Thyroid gland (tissue), 4 donors: ENCODE data around the gene EEA1. TPM values are rescaled to one million over a fixed set of nuclear protein-coding genes. Genes with fewer than 3 reads are reported as not detected.

ENCODE experiments used
- DNase-seq, 2 donors: peaks; one replicate each; pipeline ENCODE4 v3.0.0-alpha.2; 2019
- H3K27ac ChIP-seq, 3 donors: fragments of 200-600 bp; sonication (generic); 1 replicate in 2 of 3; 2 replicates in 1 of 3; pipeline ENCODE4 v1.5.1; 2016 to 2019; ENCODE audit warnings: mild to moderate bottlenecking in 1 of 3, moderate library complexity in 1 of 3
- H3K27me3 ChIP-seq: fragments of 200-600 bp; sonication (generic); one replicate; pipeline ENCODE4 v1.5.1; 2019
- H3K36me3 ChIP-seq, 2 donors: fragments of 200-600 bp; sonication (generic); one replicate each; pipeline ENCODE4 v1.5.1; 2016 to 2019
- H3K4me1 ChIP-seq, 2 donors: fragments of 200-600 bp; sonication (generic); one replicate each; pipeline ENCODE4 v1.5.1; 2017 to 2019
- H3K4me3 ChIP-seq, 3 donors: fragments of 200-600 bp; sonication (generic); replicated peaks in 1 of 3; 1 replicate in 2 of 3; 2 replicates in 1 of 3; pipeline ENCODE4 v1.5.1; 2016; ENCODE audit warnings: mild to moderate bottlenecking in 1 of 3
- H3K9me3 ChIP-seq: fragments of 200-600 bp; sonication (generic); one replicate; pipeline ENCODE4 v1.5.1; 2017
- POLR2A ChIP-seq, 2 donors: fragments of 450-650 bp; IDR thresholded peaks; one replicate each; pipeline ENCODE4 v1.6.1; 2017; ENCODE audit warnings: antibody characterized with exemption in 2 of 2, mild to moderate bottlenecking in 2 of 2, moderate library complexity in 1 of 2
- WGBS, 2 donors: methylation state at CpG; one replicate each; pipeline ENCODE4 v1.1.5; 2017; 5-methylcytosine and 5-hydroxymethylcytosine counted together
- intact Hi-C: fragments of 100-400 bp; cut with DNase I; formaldehyde crosslinking; loops from one replicate; pipeline ENCODE4 v1.15.1; 2023
- total RNA-seq, 4 donors: library from RNA; depleted of rRNA; stranded (reverse); fragments of >200 nt; gene quantifications; one replicate each; pipeline ENCODE4 v1.2.3, GENCODE V29; 2016
- TF ChIP-seq, protein P1 (sequence below), 6 experiments: fragments of 200-600 bp in 3 of 6; fragments of 450-650 bp in 3 of 6; sonication (generic) in 3 of 6; IDR thresholded peaks; one replicate each; pipeline ENCODE4 v1.5.1; 2016 to 2019; ENCODE audit warnings: antibody characterized with exemption in 6 of 6, mild to moderate bottlenecking in 2 of 6, inconsistent platforms in 1 of 6, moderate library complexity in 1 of 6

Gene EEA1
- total RNA-seq, 4 donors from 2014 or later, result 16.0 to 21.8 (median 19.3) TPM

DNA sequence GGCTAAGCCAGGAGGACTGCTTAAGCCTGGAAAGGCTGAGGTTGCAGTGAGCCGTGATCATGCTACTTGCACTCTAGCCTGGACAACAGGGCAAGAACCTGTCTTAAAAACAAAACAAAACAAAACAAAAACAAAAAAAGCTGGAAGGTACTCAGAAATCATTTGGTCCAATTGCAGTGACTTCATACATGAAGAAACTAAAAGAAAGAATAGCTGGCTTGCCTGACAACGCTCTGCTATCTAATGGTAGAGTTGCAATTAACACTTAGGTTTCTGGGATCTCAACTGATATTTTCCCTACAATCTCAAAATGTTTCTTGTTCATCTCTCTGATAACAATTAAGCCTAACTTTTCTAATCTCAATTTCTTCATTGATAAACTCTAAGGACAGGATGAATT lies 13.7 kb downstream of the EEA1 start:
- Histone ChIP-seq H3K27ac (no peak overlapping the region), H3K9me3 (no peaks in the 10 kb centered on the region), H3K27me3 (no peaks in the 10 kb centered on the region), H3K4me1 (no peaks in the 10 kb centered on the region), H3K36me3 (no peaks in the 10 kb centered on the region), H3K4me3 (no peak overlapping the region)
- TF ChIP-seq, protein P1, sequence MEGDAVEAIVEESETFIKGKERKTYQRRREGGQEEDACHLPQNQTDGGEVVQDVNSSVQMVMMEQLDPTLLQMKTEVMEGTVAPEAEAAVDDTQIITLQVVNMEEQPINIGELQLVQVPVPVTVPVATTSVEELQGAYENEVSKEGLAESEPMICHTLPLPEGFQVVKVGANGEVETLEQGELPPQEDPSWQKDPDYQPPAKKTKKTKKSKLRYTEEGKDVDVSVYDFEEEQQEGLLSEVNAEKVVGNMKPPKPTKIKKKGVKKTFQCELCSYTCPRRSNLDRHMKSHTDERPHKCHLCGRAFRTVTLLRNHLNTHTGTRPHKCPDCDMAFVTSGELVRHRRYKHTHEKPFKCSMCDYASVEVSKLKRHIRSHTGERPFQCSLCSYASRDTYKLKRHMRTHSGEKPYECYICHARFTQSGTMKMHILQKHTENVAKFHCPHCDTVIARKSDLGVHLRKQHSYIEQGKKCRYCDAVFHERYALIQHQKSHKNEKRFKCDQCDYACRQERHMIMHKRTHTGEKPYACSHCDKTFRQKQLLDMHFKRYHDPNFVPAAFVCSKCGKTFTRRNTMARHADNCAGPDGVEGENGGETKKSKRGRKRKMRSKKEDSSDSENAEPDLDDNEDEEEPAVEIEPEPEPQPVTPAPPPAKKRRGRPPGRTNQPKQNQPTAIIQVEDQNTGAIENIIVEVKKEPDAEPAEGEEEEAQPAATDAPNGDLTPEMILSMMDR (IDR thresholded peaks at IDR 0.05), result no peak
- no peak for TF ChIP-seq POLR2A (IDR thresholded peaks at IDR 0.05)
- intact Hi-C loops, result no loop called here
- 79 to 97% methylated on average over 2 of the region's 2 CpGs for WGBS, 2 donors
- no peak for DNase-seq

DNA sequence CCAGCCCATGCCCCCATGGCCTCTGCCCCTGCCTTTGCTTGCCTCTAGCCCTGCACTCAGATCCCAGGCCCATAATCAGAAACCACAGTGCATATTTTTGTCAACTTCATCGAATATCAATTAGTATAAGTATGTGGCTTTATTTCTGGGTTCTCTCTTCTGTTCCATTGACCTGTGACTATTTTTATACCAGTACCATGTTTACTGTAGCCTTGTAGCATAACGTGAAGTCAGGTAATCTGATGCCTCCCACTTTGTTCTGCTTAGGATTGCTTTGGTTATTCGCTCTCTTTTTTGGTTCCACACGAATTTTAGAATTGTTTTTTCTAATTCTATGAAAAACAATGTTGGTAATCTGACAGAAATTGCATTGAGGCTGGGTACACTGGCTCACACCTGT lies 14.9 kb downstream of the EEA1 start:
- Histone ChIP-seq H3K9me3 (no peaks in the 10 kb centered on the region), H3K36me3 (no peaks in the 10 kb centered on the region), H3K27ac (no peak overlapping the region), H3K4me3 (no peak overlapping the region), H3K27me3 (no peaks in the 10 kb centered on the region), H3K4me1 (no peaks in the 10 kb centered on the region)
- intact Hi-C loops, result no loop called here
- TF ChIP-seq, protein P1 (IDR thresholded peaks at IDR 0.05), result no peak
- no peak for TF ChIP-seq POLR2A (IDR thresholded peaks at IDR 0.05)
- no peak for DNase-seq
- 84 to 90% methylated on average over 4 of the region's 4 CpGs for WGBS, 2 donors

DNA sequence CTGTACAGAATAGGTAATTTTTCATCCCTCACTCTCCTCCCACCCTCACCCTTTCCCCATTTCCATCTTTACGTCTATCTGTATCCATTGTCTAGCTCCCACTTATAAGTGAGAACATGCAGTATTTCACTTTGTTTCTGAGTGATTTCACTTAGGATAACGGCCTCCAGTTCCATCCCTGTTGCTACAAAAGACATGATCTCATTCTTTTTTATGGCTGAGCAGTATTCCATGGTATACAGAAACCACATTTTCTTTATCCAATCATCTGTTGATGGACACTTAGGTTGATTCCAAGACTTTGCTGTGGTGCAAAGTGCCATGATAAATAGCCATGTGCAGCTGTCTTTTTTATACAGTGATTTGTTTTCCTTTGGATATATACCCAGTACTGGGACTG lies 16.4 kb downstream of the EEA1 start:
- Histone ChIP-seq H3K9me3 (no peaks in the 10 kb centered on the region), H3K4me1 (no peaks in the 10 kb centered on the region), H3K27ac (no peak overlapping the region), H3K4me3 (no peak overlapping the region), H3K27me3 (no peaks in the 10 kb centered on the region), H3K36me3 (no peaks in the 10 kb centered on the region)
- intact Hi-C loops, result no loop called here
- no peak for DNase-seq
- WGBS, 2 donors, result 97% methylated on average over 2 of the region's 2 CpGs
- no peak for TF ChIP-seq POLR2A (IDR thresholded peaks at IDR 0.05)
- TF ChIP-seq, protein P1 (IDR thresholded peaks at IDR 0.05), result no peak

DNA sequence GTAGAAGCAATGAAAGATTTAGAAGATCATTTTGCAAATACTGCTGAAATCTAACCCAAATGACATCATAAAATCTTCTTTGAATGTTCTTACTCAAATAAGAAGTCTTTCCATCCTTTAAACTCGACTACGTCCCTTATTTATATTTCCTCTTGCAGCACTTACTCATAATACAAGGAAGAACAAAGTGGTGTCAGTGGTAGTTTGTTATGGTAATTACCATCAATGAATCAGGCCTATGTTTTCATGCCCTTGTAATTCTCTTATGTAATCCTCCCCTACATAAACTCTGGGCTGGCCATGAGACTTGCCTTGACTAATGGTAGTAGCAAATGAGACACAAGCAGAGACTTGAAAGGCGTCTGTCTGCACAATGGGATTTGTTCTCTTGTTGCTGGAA lies 17.0 kb downstream of the EEA1 start:
- no peak for DNase-seq
- intact Hi-C loops, result no loop called here
- no peaks in the 10 kb centered on the region for H3K4me1 ChIP-seq
- 88 to 90% methylated on average over 3 of the region's 3 CpGs for WGBS, 2 donors
- H3K4me3 ChIP-seq, result no peak overlapping the region
- no peak overlapping the region for H3K27ac ChIP-seq
- no peak for TF ChIP-seq POLR2A (IDR thresholded peaks at IDR 0.05)
- H3K9me3 ChIP-seq, result no peaks in the 10 kb centered on the region
- H3K36me3 ChIP-seq, result no peaks in the 10 kb centered on the region
- no peaks in the 10 kb centered on the region for H3K27me3 ChIP-seq

DNA sequence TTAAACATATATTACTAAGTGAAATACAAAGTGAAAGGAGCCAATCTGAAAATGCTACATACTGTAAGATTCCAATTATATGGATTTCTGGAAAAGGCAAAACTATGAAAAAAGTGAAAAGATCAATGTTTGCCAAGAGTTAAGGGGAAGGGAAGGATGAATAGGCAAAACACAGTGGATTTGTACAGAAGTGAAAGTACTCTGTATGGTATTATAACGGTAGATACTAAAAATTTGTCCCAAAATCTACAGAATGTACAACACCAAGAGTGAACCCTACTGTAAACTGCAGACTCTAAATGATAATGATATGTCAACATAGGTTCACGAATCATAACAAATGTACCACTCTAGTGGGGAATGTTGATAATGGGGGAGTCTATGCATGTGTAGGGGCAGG lies 17.8 kb downstream of the EEA1 start:
- H3K4me1 ChIP-seq, result no peaks in the 10 kb centered on the region
- intact Hi-C loops, result no loop called here
- no peak overlapping the region for H3K27ac ChIP-seq

More for the DNA sequence above, 17.8 kb downstream of the EEA1 start:
- TF ChIP-seq POLR2A (IDR thresholded peaks at IDR 0.05), result no peak
- TF ChIP-seq, protein P1 (IDR thresholded peaks at IDR 0.05), result no peak
- no peak overlapping the region for H3K4me3 ChIP-seq
- no peak for DNase-seq
- no peaks in the 10 kb centered on the region for H3K9me3 ChIP-seq
- no peaks in the 10 kb centered on the region for H3K36me3 ChIP-seq
- 83 to 91% methylated on average over 2 of the region's 2 CpGs for WGBS, 2 donors
- no peaks in the 10 kb centered on the region for H3K27me3 ChIP-seq
